ENCODE measurements around the gene SLC9A3. TPM values are rescaled to one million over a fixed set of nuclear protein-coding genes. Genes with fewer than 3 reads are reported as not detected.

SLC9A3 gene
- total RNA-seq, 4 donors from 2014 or later = 2.4 to 3.8 (median 3.5) TPM

DNA sequence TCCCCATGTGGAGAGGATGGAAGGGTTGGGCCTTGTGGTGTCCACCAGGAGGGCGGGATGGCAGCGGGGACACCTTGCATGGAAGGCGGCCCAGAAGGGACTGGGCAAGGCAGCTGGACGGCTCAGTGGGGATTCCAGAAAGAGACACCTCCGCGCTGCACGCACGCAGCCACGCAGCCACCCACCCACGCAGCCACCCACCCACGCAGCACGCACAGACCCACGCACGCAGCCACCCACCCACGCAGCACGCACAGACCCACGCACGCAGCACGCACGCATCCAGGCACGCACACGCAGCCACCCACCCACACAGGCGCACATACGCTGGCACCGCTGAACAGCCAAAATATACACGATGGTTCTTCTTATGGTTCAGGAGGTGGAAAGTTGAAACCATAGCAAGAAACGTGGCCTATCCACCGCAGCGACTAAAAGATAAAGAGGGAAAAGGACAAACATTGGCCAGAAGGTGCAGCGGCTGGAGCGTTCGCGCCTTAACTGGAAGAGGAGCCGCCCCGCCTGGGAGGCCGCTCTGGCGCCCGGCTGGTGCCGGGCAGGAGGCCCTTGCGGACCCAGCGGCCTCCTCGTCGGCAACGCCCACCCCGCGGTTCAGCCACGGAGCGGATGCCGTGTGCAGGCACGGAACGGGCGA is 103.5 kb downstream of the SLC9A3 start:
- intact Hi-C loops (cut with DNase I) = no loop called here
- 89 to 96% methylated on average over 6 to 22 of the region's 52 CpGs for WGBS, 2 donors
- Histone ChIP-seq H3K27ac (no peak overlapping the region), H3K36me3 (no peaks in the 10 kb centered on the region), H3K9me3 (no peaks in the 10 kb centered on the region), H3K27me3 (no peaks in the 10 kb centered on the region), H3K4me3 (no peak overlapping the region), H3K4me1 (peaks cover under 1 to 6% (median 2%) of the 10 kb centered on the region in 3 donors)
- no peak for DNase-seq
- TF ChIP-seq CTCF (IDR thresholded peaks at IDR 0.05) (no peak), POLR2A (IDR thresholded peaks at IDR 0.05) (no peak)

Small RNAs within 50 kb of the gene (small RNA-seq; reads per million reads assigned to genes)
- gene MIR4456 = 0 reads per million in 4 donors

Other genes with a start within 250 kb of the SLC9A3 start
- 1 to 10 TPM in 3 of 4 donors, under 1 TPM in 1; 0.66 to 1.5 (median 1.1) TPM for gene AHRR, start 202.7 kb downstream of the SLC9A3 start, total RNA-seq
- gene EXOC3, start 81.3 kb downstream of the SLC9A3 start, total RNA-seq = 10 to 100 TPM; 39.1 to 54.6 (median 42.8) TPM
- 1 to 10 TPM; 2.7 to 8.6 (median 4.0) TPM for gene CEP72, start 87.9 kb upstream of the SLC9A3 start, total RNA-seq
- gene TPPP, start 168.9 kb upstream of the SLC9A3 start, total RNA-seq = 1 to 10 TPM; 1.7 to 5.8 (median 5.5) TPM

Data from esophagus squamous epithelium (tissue), 5 donors.